Esophagus squamous epithelium (tissue), 5 donors: ENCODE data around the gene MC1R. TPM values are rescaled to one million over a fixed set of nuclear protein-coding genes. Genes with fewer than 3 reads are reported as not detected.

Source experiments
- DNase-seq: peaks from one replicate; lab custom pipeline; 2025; lab: John Stamatoyannopoulos, UW
- H3K27ac ChIP-seq, 4 donors: fragments of 200-600 bp; sonication (generic); one replicate each; pipeline ENCODE4 v1.5.1; 2016 to 2019; ENCODE audit warnings: mild to moderate bottlenecking in 1 of 4
- H3K27me3 ChIP-seq, 4 donors: fragments of 200-600 bp; sonication (generic); 1 replicate in 3 of 4; 2 replicates in 1 of 4; pipeline versions ENCODE4 v1.5.1 to v1.6.0; 2017 to 2021; ENCODE audit warnings: antibody characterized with exemption in 1 of 4
- H3K36me3 ChIP-seq, 3 donors: fragments of 200-600 bp; sonication (generic); one replicate each; pipeline ENCODE4 v1.5.1; 2016 to 2019
- H3K4me1 ChIP-seq, 3 donors: fragments of 200-600 bp; sonication (generic); one replicate each; pipeline ENCODE4 v1.5.1; 2017 to 2019
- H3K4me3 ChIP-seq, 4 donors: fragments of 200-600 bp; sonication (generic); 1 replicate in 3 of 4; 2 replicates in 1 of 4; pipeline ENCODE4 v1.5.1; 2016 to 2019; ENCODE audit warnings: mild to moderate bottlenecking in 2 of 4, moderate library complexity in 1 of 4
- H3K9me3 ChIP-seq, 3 donors: fragments of 200-600 bp; sonication (generic); one replicate each; pipeline ENCODE4 v1.5.1; 2016 to 2019
- CTCF ChIP-seq, 6 experiments: fragments of 450-650 bp in 4 of 6; fragments of 200-600 bp in 2 of 6; sonication (generic) in 2 of 6; IDR thresholded peaks; one replicate each; pipeline ENCODE4 v1.5.1; 2016 to 2019; ENCODE audit warnings: antibody characterized with exemption in 6 of 6, mild to moderate bottlenecking in 4 of 6, moderate library complexity in 4 of 6
- POLR2A ChIP-seq, 4 donors: fragments of 450-650 bp; IDR thresholded peaks; one replicate each; pipeline ENCODE4 v1.6.1; 2017; ENCODE audit warnings: antibody characterized with exemption in 4 of 4, mild to moderate bottlenecking in 4 of 4, moderate library complexity in 3 of 4
- WGBS, 2 donors: methylation state at CpG; one replicate each; pipeline ENCODE4 v1.1.5; 2018; 5-methylcytosine and 5-hydroxymethylcytosine counted together
- intact Hi-C: fragments of 100-400 bp; cut with DNase I; formaldehyde crosslinking; loops from one replicate; pipeline ENCODE4 v1.15.0; 2022
- total RNA-seq, 4 donors: library from RNA; depleted of rRNA; stranded (reverse); fragments of >200 nt; gene quantifications; one replicate each; pipeline ENCODE4 v1.1.0, GENCODE V29; 2016
- donor health status: DM: yes; HTN: yes; CAD: no.

Gene MC1R
- total RNA-seq, 4 donors from 2014 or later: 1.1 to 3.4 (median 2.0) TPM

GRCh38 chr16:89903908-89904515 lies 14.7 kb upstream of the MC1R start:
- peaks cover 51 to 90% (median 53%) of the 10 kb centered on the region in 3 donors for H3K36me3 ChIP-seq

GRCh38 chr16:89904606-89905510 lies 13.8 kb upstream of the MC1R start:
- Histone ChIP-seq H3K27me3 (no peaks in the 10 kb centered on the region), H3K4me1 (peaks cover under 1 to 22% (median 3%) of the 10 kb centered on the region in 3 donors), H3K27ac (peak overlapping the region in 3 of 4 donors; percentile 41 to 71 (median 60)), H3K36me3 (peaks cover 47 to 90% (median 51%) of the 10 kb centered on the region in 3 donors), H3K4me3 (no peak overlapping the region), H3K9me3 (no peaks in the 10 kb centered on the region)
- intact Hi-C loops: no loop called here
- 71 to 76% methylated on average over 9 to 23 of the region's 31 CpGs for WGBS, 2 donors
- TF ChIP-seq POLR2A (IDR thresholded peaks at IDR 0.05) (no peak), CTCF (IDR thresholded peaks at IDR 0.05) (no peak)
- no peak for DNase-seq

More at GRCh38 chr16:89903908-89904515, 14.7 kb upstream of the MC1R start:
- TF ChIP-seq CTCF (IDR thresholded peaks at IDR 0.05): no peak
- no peak for TF ChIP-seq POLR2A (IDR thresholded peaks at IDR 0.05)
- Histone ChIP-seq H3K9me3 (no peaks in the 10 kb centered on the region), H3K27ac (peak overlapping the region in 3 of 4 donors; percentile 11 to 71 (median 60)), H3K27me3 (no peaks in the 10 kb centered on the region), H3K4me3 (no peak overlapping the region), H3K4me1 (peaks cover 0 to 17% (median 3%) of the 10 kb centered on the region in 3 donors)
- DNase-seq: no peak
- intact Hi-C loops: no loop called here
- 83 to 85% methylated on average over 12 to 14 of the region's 19 CpGs for WGBS, 2 donors

GRCh38 chr16:89905511-89906139 lies 13.0 kb upstream of the MC1R start:
- peaks cover 42 to 88% (median 49%) of the 10 kb centered on the region in 3 donors for H3K36me3 ChIP-seq
- no peak for TF ChIP-seq POLR2A (IDR thresholded peaks at IDR 0.05)
- TF ChIP-seq CTCF (IDR thresholded peaks at IDR 0.05): no peak
- peak overlapping the region in 3 of 4 donors; percentile 41 to 71 (median 60) for H3K27ac ChIP-seq
- H3K4me1 ChIP-seq: peaks cover 3 to 30% (median 4%) of the 10 kb centered on the region in 3 donors
- intact Hi-C loops: no loop called here
- no peaks in the 10 kb centered on the region for H3K27me3 ChIP-seq
- DNase-seq: no peak
- H3K9me3 ChIP-seq: no peaks in the 10 kb centered on the region
- WGBS, 2 donors: 83 to 88% methylated on average over 3 to 9 of the region's 23 CpGs
- H3K4me3 ChIP-seq: no peak overlapping the region

GRCh38 chr16:89906140-89907025 lies 12.3 kb upstream of the MC1R start:
- 89 to 92% methylated on average over 18 to 19 of the region's 40 CpGs for WGBS, 2 donors
- Histone ChIP-seq H3K4me3 (no peak overlapping the region), H3K27me3 (no peaks in the 10 kb centered on the region), H3K27ac (peak overlapping the region in 1 of 4 donors; percentile 71), H3K9me3 (no peaks in the 10 kb centered on the region), H3K4me1 (peaks cover 3 to 30% (median 4%) of the 10 kb centered on the region in 3 donors), H3K36me3 (peaks cover 41 to 89% (median 44%) of the 10 kb centered on the region in 3 donors)
- DNase-seq: no peak
- intact Hi-C loops: no loop called here
- TF ChIP-seq CTCF (IDR thresholded peaks at IDR 0.05) (no peak), POLR2A (IDR thresholded peaks at IDR 0.05) (no peak)
